Fibroblast of skin of scalp (primary cell): Measurements from ENCODE around the gene ADGRD1.

Experiments
- DNase-seq: peaks from one replicate; pipeline ENCODE4 v3.0.0-alpha.2; 2013

Gene ADGRD1

DNA sequence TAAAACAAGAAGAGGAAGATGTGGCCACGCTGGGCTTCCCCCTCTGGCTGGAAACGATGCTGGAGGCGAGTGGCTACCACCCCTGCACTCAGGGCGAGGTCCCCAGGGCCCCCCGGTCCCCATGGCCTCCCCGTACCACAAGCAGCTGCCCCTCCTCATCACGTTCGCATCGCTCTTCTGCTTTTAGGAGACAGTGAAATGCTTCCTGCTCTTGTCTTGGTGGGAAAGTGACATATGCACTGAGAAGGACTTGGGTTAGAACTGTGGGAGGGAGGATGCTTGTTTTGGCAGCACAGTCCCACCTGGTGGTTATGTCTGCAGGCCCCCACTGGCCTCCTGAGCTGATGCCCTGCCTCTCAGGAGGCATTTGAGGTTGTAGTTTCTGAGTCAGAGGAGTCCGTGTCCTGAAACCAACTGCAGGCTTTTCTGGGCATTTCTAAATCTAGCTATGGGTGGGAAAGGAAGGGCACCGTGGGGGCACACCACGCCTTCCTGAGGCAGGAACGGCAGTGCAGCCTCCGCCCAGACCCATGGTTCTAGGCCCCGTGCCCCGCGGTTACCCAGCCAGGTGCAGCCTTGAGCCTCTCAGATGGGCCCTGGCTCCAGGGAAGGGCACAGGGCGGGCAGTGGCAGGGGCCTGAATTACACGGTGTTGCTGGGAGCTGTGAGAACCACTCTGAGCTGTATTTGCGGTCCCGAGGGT is 139.3 kb downstream of the ADGRD1 start:
- no peak for DNase-seq

- DNase-seq = no peak
Observed at GRCh38 chr12:131093604-131093955, 139.9 kb downstream of the ADGRD1 start.

DNA sequence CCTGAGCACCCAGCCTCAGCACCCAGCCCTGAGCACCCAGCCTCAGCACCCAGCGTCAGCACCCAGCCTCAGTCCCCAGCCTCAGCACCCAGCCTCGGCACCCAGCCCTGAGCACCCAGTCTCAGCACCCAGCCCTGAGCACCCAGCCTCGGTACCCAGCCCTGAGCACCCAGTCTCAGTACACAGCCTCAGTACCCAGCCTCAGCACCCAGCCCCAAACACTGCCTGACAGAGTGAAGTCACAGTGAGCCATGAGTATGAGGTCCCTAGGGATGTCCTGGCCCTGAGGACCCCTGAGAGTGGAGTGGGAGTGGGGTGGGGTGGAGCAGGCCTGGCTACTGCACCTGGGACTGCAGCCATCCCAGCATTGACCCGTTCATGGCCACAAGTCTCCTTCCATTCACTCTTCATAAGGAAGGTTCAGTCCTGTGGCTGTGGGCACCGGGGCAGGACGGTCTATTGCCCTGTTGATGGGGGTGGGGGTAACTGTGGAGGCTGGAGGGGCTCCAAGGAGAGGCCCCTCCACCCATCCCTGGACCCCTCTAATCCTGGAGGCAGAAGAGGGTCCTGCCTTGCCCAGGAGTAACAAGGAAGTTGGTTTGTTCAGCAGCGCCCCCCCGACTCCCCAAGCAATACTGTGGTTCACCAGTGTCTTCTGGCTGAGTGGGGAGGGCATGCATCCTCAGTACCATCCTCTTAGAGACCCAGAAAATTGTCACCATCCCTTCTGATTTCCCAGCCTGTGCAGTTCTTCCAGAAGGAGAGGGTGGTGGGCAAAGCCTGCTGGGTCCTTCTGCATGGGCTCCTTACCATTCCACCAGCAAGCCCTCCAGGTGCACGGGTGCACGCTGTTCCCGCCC is 140.5 kb downstream of the ADGRD1 start:
- no peak for DNase-seq

DNA sequence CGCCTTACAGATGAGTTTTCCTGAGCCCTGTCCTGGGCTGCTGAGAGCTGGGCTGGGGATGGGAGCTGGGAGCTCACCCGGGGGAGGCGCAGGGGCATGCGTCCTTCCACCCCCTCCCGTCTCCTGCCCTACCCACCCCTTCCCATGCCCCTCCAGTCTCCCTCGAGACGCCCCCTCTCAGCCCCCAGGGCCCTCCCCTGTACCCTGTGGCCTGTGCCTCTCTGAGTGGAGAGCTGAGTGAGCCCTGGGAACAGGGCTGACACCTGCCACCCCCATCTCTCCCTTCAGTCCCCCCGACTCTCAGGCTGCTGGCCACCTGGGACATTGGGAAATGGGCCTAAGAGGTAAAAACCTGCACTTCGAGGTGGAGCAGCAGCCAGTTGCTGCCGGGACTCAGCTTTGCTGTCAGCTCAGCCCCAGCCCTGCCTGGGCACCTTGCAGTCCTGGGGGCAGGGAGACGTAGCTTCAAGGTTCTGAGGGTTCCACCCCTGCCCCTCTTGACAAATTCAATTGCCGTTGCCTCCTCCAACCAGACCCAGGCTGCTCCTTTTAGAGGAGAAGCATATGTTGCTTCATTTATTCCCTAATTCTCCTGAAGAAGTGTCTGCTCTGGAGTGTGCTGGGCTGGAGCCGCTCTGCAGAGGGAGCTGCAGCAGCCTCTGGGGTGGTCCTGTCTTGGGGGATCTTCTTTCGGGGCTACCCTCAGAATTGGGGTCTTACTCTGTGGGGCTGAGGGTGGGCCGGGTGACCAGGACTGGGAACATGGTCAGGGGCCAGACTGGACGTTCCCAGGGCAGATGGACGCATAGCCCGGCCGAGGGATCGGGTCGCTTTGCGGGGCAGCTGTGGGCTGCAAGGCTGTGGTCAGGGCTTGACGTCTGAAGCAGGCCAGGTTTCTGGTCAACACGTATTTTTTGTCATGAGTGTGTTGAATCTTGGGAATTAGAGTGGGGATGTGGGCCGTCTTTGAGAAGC is 141.4 kb downstream of the ADGRD1 start:
- DNase-seq = no peak

GRCh38 chr12:131095826-131096680 is 142.3 kb downstream of the ADGRD1 start:
- DNase-seq = no peak

DNA sequence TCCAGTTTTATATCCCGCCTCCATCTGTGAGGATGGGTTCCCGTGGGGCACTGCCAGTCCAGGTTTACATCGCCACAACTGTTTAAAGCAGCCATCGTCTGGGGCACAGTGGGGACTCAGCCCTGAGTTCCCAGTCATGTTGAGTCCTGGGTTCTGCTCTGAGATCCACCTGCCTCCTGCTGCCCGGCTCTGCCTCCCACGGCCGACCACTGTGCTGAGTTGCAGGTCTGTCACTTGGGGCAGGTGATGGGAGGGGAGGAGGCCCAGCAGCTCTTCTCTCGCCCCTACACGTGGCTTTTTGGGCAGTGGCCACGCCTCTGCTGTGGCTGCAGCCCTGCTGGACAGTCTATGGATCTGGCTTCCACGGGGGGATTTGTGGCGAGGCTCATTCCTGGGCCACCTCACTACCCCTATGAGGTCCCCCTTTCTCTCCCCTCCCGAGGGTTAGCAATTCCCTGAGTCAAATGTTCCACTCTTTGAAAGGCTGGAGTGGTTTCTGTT is 143.0 kb downstream of the ADGRD1 start:
- no peak for DNase-seq

DNA sequence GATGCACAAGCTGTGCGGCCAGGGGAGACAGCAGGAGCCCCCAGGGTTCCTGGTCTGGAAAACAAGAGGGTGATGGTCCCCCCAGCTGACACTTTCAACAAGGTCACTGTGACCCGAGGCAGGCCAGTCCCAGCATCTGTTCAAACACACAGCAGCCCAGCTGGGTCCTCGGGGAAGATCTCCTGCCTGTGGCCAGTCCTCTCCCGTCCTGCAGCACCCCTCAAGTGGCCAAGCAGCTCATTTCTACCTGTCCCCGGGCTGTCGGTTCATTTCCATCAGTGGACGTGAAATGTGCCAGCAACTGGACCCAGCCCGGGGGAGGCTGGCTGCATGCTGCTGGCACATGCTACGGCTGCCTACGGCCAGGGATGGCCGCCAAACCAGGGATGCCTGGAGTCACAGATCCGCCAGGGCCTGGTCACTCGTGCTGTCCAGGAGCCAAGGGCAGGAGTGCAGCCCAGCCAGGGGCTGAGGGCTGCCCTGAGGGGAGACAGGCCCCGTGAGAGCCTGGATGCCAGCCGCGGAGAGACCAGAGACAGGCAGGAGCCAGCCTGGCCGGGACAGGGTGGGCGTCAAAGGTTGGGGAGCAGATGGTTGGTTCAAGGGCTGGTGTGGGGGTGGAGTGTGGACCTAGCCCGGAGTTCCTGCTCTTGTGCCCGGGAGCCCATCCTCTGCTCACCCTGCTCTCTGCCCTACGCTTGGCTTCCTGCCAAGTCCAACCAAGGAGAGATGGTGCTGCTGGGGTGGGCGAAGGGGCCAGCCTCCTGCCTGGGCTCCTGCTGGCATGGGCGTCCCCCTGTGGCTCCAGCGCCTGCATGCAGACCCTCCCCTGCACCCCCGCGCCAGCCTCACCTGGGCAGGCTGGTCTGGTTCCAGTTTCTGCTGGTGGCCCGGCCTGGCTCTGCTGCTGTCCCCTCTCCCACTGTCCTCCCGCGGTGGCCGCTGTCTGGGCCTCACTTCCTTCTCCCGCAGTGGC is 143.8 kb downstream of the ADGRD1 start:
- DNase-seq = no peak

DNA sequence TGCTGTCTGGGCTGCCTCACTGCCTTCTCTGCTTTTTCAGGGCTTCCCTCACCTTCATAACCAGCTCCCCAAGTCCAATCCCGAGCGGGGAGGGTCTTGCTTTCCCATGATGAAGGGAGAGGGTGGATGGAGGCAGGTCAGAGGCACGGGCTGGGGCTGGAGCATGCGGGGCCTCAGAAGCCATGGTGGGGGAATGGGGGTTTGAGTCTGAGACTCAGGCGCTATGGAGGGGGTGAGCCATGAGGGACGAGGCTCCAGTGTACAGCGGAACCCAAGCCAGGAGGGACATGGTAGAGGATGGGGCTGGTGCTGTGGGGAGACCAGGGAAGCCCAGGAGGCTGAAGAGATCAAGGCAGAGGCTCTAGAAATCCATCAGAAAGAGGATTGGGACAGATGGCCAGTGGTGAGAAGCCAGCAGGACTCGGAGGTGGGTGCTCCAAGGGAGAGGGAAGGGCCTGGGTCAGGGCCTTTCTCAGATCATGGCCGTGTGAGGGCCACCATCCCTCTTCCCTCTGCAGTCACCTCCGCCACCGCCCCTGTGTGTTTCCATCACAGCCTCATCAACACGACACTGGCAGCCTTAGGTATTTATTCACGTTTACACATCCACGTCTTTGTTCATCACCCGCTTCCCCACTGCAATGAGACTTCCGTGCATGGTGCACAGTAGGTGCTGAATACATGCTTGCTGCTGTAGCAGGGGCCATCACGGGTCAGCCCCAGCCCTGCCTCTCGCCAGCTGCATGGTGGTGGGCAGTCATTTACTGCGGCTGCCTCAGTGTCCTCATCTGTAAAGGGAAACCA is 144.7 kb downstream of the ADGRD1 start:
- no peak for DNase-seq

DNA sequence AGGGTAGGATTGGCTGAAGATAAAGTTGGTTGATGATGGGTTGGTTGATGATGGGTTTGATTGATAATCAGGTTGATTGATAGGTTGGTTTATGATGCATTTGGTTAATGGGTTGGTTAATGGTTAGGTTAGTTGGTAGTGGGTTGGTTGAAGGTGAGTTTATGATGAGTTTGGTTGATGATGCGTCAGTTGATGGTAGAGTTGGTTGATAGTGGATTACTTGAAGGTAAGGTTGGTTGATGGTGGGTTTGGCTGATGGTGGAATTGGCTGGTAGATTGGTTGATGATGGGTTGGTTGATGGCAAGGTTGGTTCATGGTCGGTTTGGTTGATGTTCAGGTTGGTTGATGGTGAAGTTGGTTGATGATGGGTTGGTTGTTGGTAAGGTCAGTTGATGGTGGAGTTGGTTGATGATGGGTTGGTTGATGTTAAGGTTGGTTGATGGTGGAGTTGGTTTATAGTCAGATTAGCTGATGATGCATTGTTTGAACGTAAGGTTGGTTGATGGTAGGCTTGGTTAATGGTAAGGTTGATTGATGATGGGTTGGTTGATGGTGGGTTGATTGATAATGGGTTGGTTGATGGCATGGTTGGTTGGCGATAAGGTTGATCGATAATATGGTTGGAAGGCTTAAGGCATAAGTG is 146.4 kb downstream of the ADGRD1 start:
- DNase-seq = no peak

GRCh38 chr12:131101006-131101405 is 147.3 kb downstream of the ADGRD1 start:
- DNase-seq = no peak

DNA sequence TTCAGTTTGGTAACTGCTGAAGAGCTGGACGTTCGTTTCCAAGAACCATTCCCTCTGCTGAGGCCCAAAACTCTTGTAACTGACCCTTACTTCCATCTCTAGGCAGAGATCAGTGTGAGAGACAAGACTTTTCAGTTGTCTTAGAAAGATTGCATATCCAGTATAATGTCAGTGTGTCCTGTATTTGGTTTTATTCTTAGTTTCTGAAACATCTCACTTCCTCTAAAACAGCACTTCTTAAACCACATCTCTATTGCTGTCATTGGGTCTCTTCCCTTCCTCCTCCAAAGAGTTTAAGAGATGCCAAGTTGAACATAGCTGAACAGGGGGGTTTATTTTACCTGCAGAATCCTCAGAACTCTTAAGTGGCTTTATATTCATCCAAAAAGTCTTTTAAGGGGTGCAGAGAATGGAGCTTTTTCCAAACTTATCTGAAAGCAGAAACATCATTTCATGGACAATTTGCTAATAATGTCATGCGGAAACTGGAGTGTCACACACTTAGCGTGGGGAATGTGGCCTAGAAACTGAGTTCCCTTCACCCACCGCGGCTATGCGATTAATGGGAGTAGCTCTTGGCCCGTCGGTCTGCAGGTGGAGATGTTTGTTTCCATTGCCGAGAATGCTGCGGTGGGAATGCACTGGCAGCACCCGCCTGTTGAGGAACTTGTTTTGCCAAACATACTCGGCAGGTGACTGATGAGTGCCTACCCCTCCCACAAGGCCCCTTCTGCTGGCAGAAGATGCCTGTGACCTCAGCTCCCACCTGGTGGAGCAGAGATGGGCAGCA is 148.2 kb downstream of the ADGRD1 start:
- DNase-seq = no peak

- no peak for DNase-seq
Observed at GRCh38 chr12:131102493-131102931, 148.8 kb downstream of the ADGRD1 start.

- DNase-seq = no peak
Observed at GRCh38 chr12:131102991-131103668, 149.4 kb downstream of the ADGRD1 start.

DNA sequence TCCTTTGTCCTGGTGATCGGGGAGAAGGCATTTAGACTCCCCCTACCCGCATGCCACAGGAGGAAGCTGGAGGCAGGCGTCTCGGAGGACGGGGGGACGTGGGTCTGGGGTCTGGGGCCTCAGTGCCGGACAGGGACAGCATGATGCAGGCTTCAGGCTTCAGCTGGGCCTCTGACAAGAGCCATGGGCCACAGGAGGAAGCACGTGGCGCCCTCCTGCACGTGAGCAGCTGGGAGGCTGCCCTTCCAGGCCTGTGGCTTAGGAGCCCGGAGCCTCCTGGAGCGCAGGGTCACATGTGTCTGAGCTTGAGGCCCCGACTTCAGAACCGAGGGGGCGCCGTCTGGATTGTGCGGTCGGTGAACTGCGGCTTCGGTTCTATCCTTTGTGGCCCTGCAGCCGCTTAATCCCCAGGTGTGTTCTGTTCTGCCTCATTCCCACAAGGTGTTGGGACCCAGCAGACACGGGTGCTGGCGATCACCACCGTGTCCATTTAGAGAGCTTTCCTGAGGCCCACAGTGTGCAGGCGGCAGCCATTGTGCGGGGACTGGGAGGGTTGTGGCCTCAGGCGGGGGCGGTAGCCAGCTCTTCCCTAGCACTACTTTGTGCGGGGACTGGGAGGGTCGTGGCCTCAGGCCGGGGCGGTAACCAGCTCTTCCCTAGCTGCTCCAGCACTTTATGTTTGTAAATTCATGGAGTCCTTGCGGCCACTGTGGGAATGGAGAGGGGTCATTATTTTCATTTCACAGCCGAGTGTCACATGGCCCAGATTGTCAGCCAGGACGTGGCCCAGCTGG is 150.2 kb downstream of the ADGRD1 start:
- DNase-seq = no peak

- DNase-seq = peak; percentile 78
Observed at GRCh38 chr12:131104463-131105350, 151.0 kb downstream of the ADGRD1 start.

DNA sequence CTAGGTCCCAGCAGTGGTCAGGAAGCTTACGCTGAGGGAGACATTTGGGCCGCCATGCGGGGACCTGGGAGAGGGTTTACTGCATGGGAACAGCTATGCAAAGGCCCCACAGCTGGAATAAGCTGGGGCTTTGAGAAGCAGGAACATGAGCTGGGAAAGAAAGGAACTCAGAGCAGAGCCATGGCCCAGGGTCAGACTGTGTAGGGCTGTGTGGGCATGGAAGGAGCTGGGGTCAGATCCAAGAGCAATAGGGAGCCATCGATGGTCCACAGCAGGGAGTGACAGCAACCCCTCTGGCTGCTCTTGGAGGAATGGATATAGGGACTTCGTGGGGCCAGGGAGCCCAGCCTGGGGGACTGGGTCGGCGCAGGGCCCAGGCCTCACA is 151.6 kb downstream of the ADGRD1 start:
- no peak for DNase-seq
